GM21825 (cell line): ENCODE measurements around the gene ABLIM1.

Source experiments
- ATAC-seq: cut with Tn5 transposase; IDR thresholded peaks from one replicate; pipeline ENCODE4 v1.9.1; 2021; ENCODE audit warnings: mild to moderate bottlenecking, moderate library complexity; ENCODE audit not compliant: unreplicated experiment

Gene ABLIM1

GRCh38 chr10:114551636-114551972 lies 106.5 kb downstream of the ABLIM1 start:
- ATAC-seq: no peak

GRCh38 chr10:114550756-114551635 lies 107.1 kb downstream of the ABLIM1 start:
- no peak for ATAC-seq

GRCh38 chr10:114548662-114549061 lies 109.4 kb downstream of the ABLIM1 start:
- ATAC-seq: no peak

GRCh38 chr10:114547514-114547913 lies 110.6 kb downstream of the ABLIM1 start:
- ATAC-seq: no peak

- ATAC-seq: no peak
These were observed 111.0 kb downstream of the ABLIM1 start for GRCh38 chr10:114547056-114547455.

GRCh38 chr10:114545819-114546218 lies 112.3 kb downstream of the ABLIM1 start:
- ATAC-seq: no peak

GRCh38 chr10:114545071-114545470 lies 113.0 kb downstream of the ABLIM1 start:
- no peak for ATAC-seq

GRCh38 chr10:114544045-114544659 lies 113.9 kb downstream of the ABLIM1 start:
- ATAC-seq: peak; percentile 99

- no peak for ATAC-seq
These were observed 114.6 kb downstream of the ABLIM1 start for GRCh38 chr10:114543456-114543855.

- ATAC-seq: no peak
These were observed 115.7 kb downstream of the ABLIM1 start for GRCh38 chr10:114542373-114542772.

GRCh38 chr10:114541797-114542160 lies 116.3 kb downstream of the ABLIM1 start:
- no peak for ATAC-seq

- ATAC-seq: no peak
These were observed 116.8 kb downstream of the ABLIM1 start for GRCh38 chr10:114541081-114541796.

- no peak for ATAC-seq
These were observed 117.8 kb downstream of the ABLIM1 start for GRCh38 chr10:114540236-114540635.

- ATAC-seq: no peak
These were observed 118.5 kb downstream of the ABLIM1 start for GRCh38 chr10:114539623-114540022.

GRCh38 chr10:114538181-114538906 lies 119.7 kb downstream of the ABLIM1 start:
- ATAC-seq: no peak

GRCh38 chr10:114537736-114538135 lies 120.3 kb downstream of the ABLIM1 start:
- ATAC-seq: no peak

GRCh38 chr10:114534571-114534981 lies 123.5 kb downstream of the ABLIM1 start:
- no peak for ATAC-seq

- no peak for ATAC-seq
These were observed 125.8 kb downstream of the ABLIM1 start for GRCh38 chr10:114532226-114532625.

GRCh38 chr10:114526504-114527238 lies 131.4 kb downstream of the ABLIM1 start:
- ATAC-seq: peak; percentile 97

GRCh38 chr10:114526126-114526503 lies 132.0 kb downstream of the ABLIM1 start:
- ATAC-seq: peak; percentile 41
